ENCODE data around the gene USP34.

USP34 gene

DNA sequence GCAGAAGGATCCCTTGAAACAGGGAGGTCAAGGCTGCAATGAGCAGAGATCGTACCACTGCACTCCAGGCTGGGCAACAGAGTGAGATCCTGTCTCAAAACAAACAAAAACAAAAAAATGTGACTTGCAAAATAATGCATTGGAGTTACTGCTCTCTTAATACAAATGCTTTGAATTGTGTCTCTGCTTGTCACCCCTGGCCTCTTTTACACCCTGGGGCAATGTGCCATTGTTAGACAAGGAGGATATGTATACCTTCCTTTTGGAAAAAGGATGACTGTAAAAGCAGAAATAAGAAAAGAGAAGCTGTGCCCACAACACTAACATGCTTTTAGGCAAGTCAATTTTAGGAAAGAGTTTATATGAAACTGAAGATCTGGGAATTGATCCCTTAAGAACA lies 329.7 kb downstream of the USP34 start:
- no peak for DNase-seq

DNA sequence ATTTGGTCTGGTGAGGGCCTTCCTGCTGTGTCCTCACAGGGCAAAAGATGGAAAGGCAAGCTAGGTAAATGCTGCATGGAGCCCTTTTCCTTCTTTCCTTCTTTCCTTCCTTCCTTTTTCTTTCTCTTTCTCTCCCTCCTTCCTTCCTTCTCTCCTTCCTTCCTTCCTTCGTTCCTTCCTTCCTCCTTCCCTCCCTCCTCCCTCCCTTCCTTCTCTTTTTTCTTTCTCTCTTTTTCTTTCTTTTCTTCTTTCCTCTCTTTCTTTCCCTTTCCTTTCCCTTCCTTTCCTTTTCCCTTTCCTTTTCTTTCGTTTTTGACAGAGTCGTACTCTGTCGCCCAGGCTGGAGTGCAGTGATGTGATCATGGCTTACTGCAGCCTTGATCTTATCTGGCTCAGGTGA lies 332.0 kb downstream of the USP34 start:
- DNase-seq = no peak

Measured in NCI-H187 treated with DMSO at 0.1 percent for 48 hours (cell line).